HL-60 (cell line): ENCODE measurements around the gene TCEAL4.
"Not testable (repeated sequence)": the region's sequence is repeated elsewhere in the genome, so short reads cannot be mapped to it uniquely, and the experiment has no call there.

Source experiments
- CTCF ChIP-seq: IDR thresholded peaks from one replicate; pipeline ENCODE4 v1.5.1; 2011; ENCODE audit warnings: low read length, control low read depth, inconsistent platforms; ENCODE audit not compliant: insufficient read depth
- GABPA ChIP-seq: IDR thresholded peaks from 2 replicates; pipeline ENCODE4 v1.6.1; 2012; ENCODE audit warnings: low read depth
- POLR2AphosphoS5 ChIP-seq: IDR thresholded peaks from 2 replicates; pipeline ENCODE4 v1.6.1; 2012; ENCODE audit warnings: low read depth
- REST ChIP-seq: IDR thresholded peaks from 2 replicates; pipeline ENCODE4 v1.6.1; 2012; ENCODE audit warnings: low read depth; ENCODE audit not compliant: insufficient replicate concordance
- SPI1 ChIP-seq: IDR thresholded peaks from 2 replicates; pipeline ENCODE4 v1.6.1; 2012; ENCODE audit warnings: low read depth, mild to moderate bottlenecking, borderline replicate concordance

- TF ChIP-seq CTCF, GABPA, POLR2AphosphoS5, REST, SPI1: not testable (repeated sequence)
Measured at GRCh38 chrX:103595202-103595601, 9.9 kb downstream of the TCEAL4 start.
